Stimulated activated naive CD8-positive, alpha-beta T cell treated with anti-CD3 and anti-CD28 coated beads, Interleukin-15, Interleukin-2, amounts not matched to agents 100 ng/mL and 50 ng/mL, for 24 hours (primary cell): Measurements from ENCODE around the gene STXBP3.
"Not testable (repeated sequence)": the region's sequence is repeated elsewhere in the genome, so short reads cannot be mapped to it uniquely, and the experiment has no call there.

Experiments used
- H3K27ac Mint-ChIP-seq: one replicate; pipeline ENCODE4 v1.8.0; 2021; ENCODE audit warnings: mild to moderate bottlenecking, mixed read lengths
- H3K27me3 Mint-ChIP-seq: one replicate; pipeline ENCODE4 v1.8.0; 2021; ENCODE audit warnings: mixed read lengths
- H3K36me3 Mint-ChIP-seq: one replicate; pipeline ENCODE4 v1.8.0; 2021; ENCODE audit warnings: low read depth, mixed read lengths
- H3K4me1 Mint-ChIP-seq: one replicate; pipeline ENCODE4 v1.8.0; 2021; ENCODE audit warnings: low read depth, mixed read lengths
- H3K4me3 Mint-ChIP-seq: one replicate; pipeline ENCODE4 v1.8.0; 2021; ENCODE audit warnings: mild to moderate bottlenecking, mixed read lengths
- H3K9me3 Mint-ChIP-seq: one replicate; pipeline ENCODE4 v1.8.0; 2021; ENCODE audit warnings: mixed read lengths

STXBP3 gene

GRCh38 chr1:108746382-108747170 lies at the start of gene STXBP3:
Gene STXBP3 (plus strand): TSS chr1:108746674. CDS start chr1:108746738, 64 bp downstream.
- H3K27ac Mint-ChIP-seq = peak within 1 kb of the TSS; percentile 96
- peaks cover 18% of the 10 kb centered on the region for H3K36me3 Mint-ChIP-seq
- no peaks in the 10 kb centered on the region for H3K27me3 Mint-ChIP-seq
- H3K4me1 Mint-ChIP-seq = peaks cover 34% of the 10 kb centered on the region
- H3K4me3 Mint-ChIP-seq = peak within 1 kb of the TSS; percentile 99
- no peaks in the 10 kb centered on the region for H3K9me3 Mint-ChIP-seq

DNA sequence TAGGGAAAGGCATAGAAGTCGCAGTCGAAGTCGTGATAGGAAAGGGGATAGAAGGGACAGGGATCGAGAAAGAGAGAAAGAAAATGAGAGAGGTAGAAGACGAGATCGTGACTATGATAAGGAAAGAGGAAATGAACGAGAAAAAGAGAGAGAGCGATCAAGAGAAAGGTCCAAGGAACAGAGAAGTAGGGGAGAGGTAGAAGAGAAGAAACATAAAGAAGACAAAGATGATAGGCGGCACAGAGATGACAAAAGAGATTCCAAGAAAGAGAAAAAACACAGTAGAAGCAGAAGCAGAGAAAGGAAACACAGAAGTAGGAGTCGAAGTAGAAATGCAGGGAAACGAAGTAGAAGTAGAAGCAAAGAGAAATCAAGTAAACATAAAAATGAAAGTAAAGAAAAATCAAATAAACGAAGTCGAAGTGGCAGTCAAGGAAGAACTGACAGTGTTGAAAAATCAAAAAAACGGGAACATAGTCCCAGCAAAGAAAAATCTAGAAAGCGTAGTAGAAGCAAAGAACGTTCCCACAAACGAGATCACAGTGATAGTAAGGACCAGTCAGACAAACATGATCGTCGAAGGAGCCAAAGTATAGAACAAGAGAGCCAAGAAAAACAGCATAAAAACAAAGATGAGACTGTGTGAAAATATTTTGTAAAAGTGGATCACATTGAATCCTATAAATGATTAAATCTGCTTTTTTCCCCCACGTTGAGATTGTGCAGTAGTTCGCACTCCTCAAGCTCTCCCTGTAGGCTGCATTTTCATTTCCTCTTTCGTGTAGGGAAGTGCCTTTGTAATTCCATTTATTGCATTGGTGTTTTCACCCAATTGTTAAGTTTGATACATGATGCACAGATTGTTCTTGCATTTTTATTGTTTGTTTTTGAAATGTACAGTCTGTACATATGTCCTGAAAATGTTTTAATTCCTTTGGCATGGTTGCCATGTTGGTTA lies 46.8 kb upstream of the STXBP3 start:
- Mint-ChIP-seq H3K27ac (peak overlapping the region; percentile 83), H3K27me3 (no peaks in the 10 kb centered on the region), H3K9me3 (no peaks in the 10 kb centered on the region), H3K4me3 (peak overlapping the region; percentile 64), H3K4me1 (peaks cover 74% of the 10 kb centered on the region), H3K36me3 (peaks cover 74% of the 10 kb centered on the region)

GRCh38 chr1:108701176-108701849 lies 45.2 kb upstream of the STXBP3 start:
- Mint-ChIP-seq H3K27ac (peak overlapping the region; percentile 13), H3K36me3 (peaks cover 61% of the 10 kb centered on the region), H3K9me3 (no peaks in the 10 kb centered on the region), H3K4me1 (peaks cover 63% of the 10 kb centered on the region), H3K4me3 (no peak overlapping the region), H3K27me3 (no peaks in the 10 kb centered on the region)

DNA sequence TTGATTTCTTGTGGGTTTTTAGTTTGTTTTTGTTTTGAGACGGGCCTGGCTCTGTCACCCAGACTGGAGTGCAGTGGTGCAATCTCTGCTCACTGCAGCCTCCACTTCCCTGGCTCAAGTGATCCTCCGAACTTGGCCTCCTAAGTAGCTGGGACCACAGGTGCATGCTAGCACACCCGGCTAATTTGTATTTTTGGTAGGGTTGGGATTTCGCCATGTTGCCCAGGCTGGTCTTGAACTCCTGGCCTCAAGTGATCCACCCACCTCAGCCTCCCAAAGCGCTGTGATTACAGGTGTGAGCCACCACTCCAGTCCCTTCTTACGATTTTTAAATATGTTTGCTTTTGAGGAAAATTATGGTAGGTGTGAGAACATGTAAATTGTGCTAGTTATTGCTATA lies 44.4 kb upstream of the STXBP3 start:
- H3K27ac Mint-ChIP-seq = peak overlapping the region; percentile 24
- not testable (repeated sequence) for H3K27me3 Mint-ChIP-seq, H3K4me3 Mint-ChIP-seq, H3K9me3 Mint-ChIP-seq
- H3K4me1 Mint-ChIP-seq = peaks cover 55% of the 10 kb centered on the region
- peaks cover 53% of the 10 kb centered on the region for H3K36me3 Mint-ChIP-seq

GRCh38 chr1:108703939-108704338 lies 42.5 kb upstream of the STXBP3 start:
- Mint-ChIP-seq H3K36me3 (peaks cover 35% of the 10 kb centered on the region), H3K27me3 (no peaks in the 10 kb centered on the region), H3K4me3 (peak overlapping the region; percentile 54), H3K27ac (peak overlapping the region; percentile 70), H3K4me1 (peaks cover 42% of the 10 kb centered on the region), H3K9me3 (no peaks in the 10 kb centered on the region)

- Mint-ChIP-seq H3K27ac (peak overlapping the region; percentile 36), H3K4me1 (peaks cover 38% of the 10 kb centered on the region)
Measured at GRCh38 chr1:108704496-108704895, 42.0 kb upstream of the STXBP3 start.

DNA sequence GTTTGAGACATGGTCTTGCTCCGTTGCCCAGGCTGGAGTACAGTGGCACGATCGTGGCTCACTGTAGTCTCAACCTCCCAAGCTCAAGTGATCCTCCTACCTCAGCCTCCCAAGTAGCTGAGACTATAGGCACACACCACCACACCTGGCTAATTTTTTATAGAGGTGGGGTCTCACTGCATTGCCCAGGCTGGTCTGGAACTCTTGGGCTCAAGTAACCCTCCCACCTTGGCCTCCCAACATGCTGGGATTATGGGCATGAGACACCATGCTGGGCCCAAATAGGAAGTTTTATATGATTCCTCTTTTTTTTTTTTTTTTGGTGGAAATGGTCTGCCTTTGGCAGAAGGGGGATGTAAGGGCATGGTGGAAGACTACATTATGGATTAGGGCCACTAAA lies 39.8 kb upstream of the STXBP3 start:
- Mint-ChIP-seq H3K4me3 (no peak overlapping the region), H3K27ac (no peak overlapping the region), H3K4me1 (peaks cover 28% of the 10 kb centered on the region), H3K36me3 (peaks cover 8% of the 10 kb centered on the region), H3K27me3 (no peaks in the 10 kb centered on the region), H3K9me3 (no peaks in the 10 kb centered on the region)

More at GRCh38 chr1:108704496-108704895, 42.0 kb upstream of the STXBP3 start:
- Mint-ChIP-seq H3K4me3 (peak overlapping the region; percentile 54), H3K36me3 (peaks cover 29% of the 10 kb centered on the region), H3K27me3 (no peaks in the 10 kb centered on the region), H3K9me3 (no peaks in the 10 kb centered on the region)

DNA sequence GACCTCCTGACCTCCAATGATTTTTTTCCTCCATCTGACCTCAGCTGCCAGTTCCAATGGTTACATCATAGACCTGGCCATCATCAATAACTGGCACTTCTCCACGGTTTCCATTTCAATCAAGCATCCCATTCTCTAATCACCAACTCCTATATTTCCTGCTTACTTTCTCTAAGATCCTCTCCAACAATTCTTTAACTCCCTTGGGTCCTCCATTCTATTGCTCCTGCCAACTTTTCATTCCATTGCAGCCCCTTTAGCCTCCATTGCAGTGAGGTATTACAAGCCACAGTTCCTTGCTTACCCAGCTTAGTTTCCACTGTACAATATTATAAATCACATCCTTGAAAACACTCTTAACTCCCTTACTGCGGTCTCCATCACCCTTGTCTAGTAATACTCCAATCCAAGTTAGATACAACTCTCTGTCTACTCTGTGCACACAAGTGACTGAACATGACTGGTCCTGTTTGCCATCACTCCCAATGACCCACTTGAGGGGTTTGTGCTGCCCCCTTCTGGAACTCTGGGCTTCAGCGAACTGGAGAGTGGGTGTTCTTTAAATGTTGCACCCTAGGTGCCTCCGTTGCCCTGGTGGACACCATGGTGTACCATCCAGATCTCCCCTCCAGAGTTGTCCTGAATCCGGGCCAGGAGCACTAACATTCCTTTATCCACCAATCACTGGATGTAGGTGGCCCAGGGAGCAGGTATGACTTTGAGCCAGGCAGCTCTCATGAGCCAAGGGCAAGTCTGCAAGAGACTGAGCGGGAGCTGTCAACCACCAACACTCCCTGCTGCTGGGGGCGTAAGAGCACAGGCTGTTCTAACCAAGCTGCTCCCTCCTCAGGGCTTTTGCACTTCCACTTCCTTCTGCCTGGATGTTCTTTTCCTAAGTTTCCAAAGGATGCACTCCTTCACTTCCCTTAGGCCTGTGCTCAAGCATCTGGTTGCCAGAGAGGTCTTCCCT lies 37.5 kb upstream of the STXBP3 start:
- Mint-ChIP-seq H3K27ac (no peak overlapping the region), H3K9me3 (no peaks in the 10 kb centered on the region), H3K36me3 (no peaks in the 10 kb centered on the region)

GRCh38 chr1:108712606-108713150 lies 33.8 kb upstream of the STXBP3 start, which contains the start of gene FNDC7:
Gene FNDC7 (plus strand): TSS chr1:108712908. CDS start chr1:108712934, 26 bp downstream.
- Mint-ChIP-seq H3K4me3 (no peak within 1 kb of the TSS), H3K4me1 (peaks cover 6% of the 10 kb centered on the region), H3K9me3 (no peaks in the 10 kb centered on the region), H3K36me3 (no peaks in the 10 kb centered on the region), H3K27ac (no peak within 1 kb of the TSS), H3K27me3 (peaks cover 5% of the 10 kb centered on the region)

More for the DNA sequence above, 37.5 kb upstream of the STXBP3 start:
- H3K4me1 Mint-ChIP-seq = peaks cover 16% of the 10 kb centered on the region
- no peak overlapping the region for H3K4me3 Mint-ChIP-seq
- H3K27me3 Mint-ChIP-seq = peaks cover 5% of the 10 kb centered on the region

GRCh38 chr1:108715932-108716331 lies 30.5 kb upstream of the STXBP3 start:
- no peak overlapping the region for H3K27ac Mint-ChIP-seq
- no peaks in the 10 kb centered on the region for H3K9me3 Mint-ChIP-seq
- no peak overlapping the region for H3K4me3 Mint-ChIP-seq
- H3K36me3 Mint-ChIP-seq = no peaks in the 10 kb centered on the region
- H3K27me3 Mint-ChIP-seq = peaks cover 5% of the 10 kb centered on the region
- H3K4me1 Mint-ChIP-seq = no peaks in the 10 kb centered on the region

GRCh38 chr1:108716437-108717230 lies 29.8 kb upstream of the STXBP3 start:
- peaks cover 5% of the 10 kb centered on the region for H3K27me3 Mint-ChIP-seq
- H3K27ac Mint-ChIP-seq = no peak overlapping the region
- H3K4me3 Mint-ChIP-seq = no peak overlapping the region

DNA sequence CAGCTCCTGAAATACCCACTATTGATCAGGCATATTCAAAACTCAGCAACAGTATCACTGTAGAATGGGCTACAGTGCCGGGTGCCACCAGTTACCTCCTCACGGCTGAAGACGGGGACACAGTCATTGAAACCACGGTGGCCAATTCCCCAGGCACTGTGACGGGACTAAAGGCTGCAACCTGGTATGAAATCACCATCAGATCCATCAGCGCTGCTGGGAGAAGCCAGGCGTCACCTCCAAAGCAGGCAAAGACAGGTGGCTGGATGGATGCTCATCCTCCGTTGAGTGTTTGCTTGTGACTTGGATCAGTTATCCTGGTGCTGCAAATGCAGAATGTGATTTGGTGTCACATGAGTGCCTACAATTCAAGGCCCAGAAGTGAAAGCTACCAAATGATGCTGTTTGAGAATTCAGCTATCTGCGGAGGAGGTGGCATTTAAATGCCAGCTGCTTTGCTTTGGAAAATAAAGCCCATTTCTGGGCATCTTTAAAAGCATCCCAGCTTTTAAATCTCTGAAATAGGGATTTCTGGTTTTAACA lies 28.6 kb upstream of the STXBP3 start:
- H3K4me3 Mint-ChIP-seq = no peak overlapping the region
- H3K9me3 Mint-ChIP-seq = no peaks in the 10 kb centered on the region
- H3K4me1 Mint-ChIP-seq = no peaks in the 10 kb centered on the region
- H3K36me3 Mint-ChIP-seq = no peaks in the 10 kb centered on the region
- H3K27ac Mint-ChIP-seq = no peak overlapping the region
- peaks cover 5% of the 10 kb centered on the region for H3K27me3 Mint-ChIP-seq

More at GRCh38 chr1:108716437-108717230, 29.8 kb upstream of the STXBP3 start:
- Mint-ChIP-seq H3K9me3 (no peaks in the 10 kb centered on the region), H3K36me3 (no peaks in the 10 kb centered on the region), H3K4me1 (no peaks in the 10 kb centered on the region)
